A549 (cell line): Measurements from ENCODE around the gene XAB2. TPM values are rescaled to one million over a fixed set of nuclear protein-coding genes. Genes with fewer than 3 reads are reported as not detected.

Experiments used
- ATAC-seq, 2 experiments: fragments of 200-7000 bp in 1 of 2; fragments of >200 bp in 1 of 2; cut with Nextera tagmentation in 1 of 2; cut with Tn5 transposase in 1 of 2; 3 replicates each; pipeline versions ENCODE4 v1.8.0 to v1.9.1; 2018 to 2020; ENCODE audit warnings: mild to moderate bottlenecking in 1 of 2, moderate library complexity in 1 of 2
- CTCF ChIA-PET: fragments of 300-600 bp; sonication (Branson Sonifier 250); formaldehyde crosslinking; extraction: SDS; loops from one replicate; lab custom pipeline; 2021; ENCODE audit warnings: antibody characterized with exemption, inconsistent platforms; lab: Yijun Ruan, JAX
- POLR2A ChIA-PET: fragments of 350-600 bp; formaldehyde crosslinking; extraction: SDS; loops from one replicate; lab custom pipeline; 2021; ENCODE audit warnings: antibody characterized with exemption, inconsistent platforms; lab: Yijun Ruan, JAX
- DNase-seq, 2 experiments: peaks; one replicate each; pipeline versions ENCODE4 v3.0.0 to v3.0.0-alpha.2; 2011 to 2016; ENCODE audit warnings: low read depth in 1 of 2, low spot score in 1 of 2
- FAIRE-seq: peaks from 2 replicates; lab custom pipeline; 2011; peaks lifted over from hg19 to GRCh38; lab: Jason Lieb, UNC
- H3K27ac ChIP-seq, 2 experiments: fragments of >200 bp; sonication (Bioruptor Twin); formaldehyde crosslinking; 3 replicates each; pipeline ENCODE4 v1.5.1; 2016 to 2017
- H3K4me1 ChIP-seq: fragments of >200 bp; sonication (Bioruptor Twin); formaldehyde crosslinking; 3 replicates; pipeline ENCODE4 v1.6.1; 2016
- H3K4me2 ChIP-seq: fragments of >200 bp; sonication (Bioruptor Twin); formaldehyde crosslinking; 3 replicates; pipeline ENCODE4 v1.6.1; 2016
- H3K4me3 ChIP-seq: fragments of >200 bp; sonication (Bioruptor Twin); formaldehyde crosslinking; 3 replicates; pipeline ENCODE4 v1.5.1; 2016
- H3K9me3 ChIP-seq: fragments of >200 bp; sonication (Bioruptor Twin); formaldehyde crosslinking; 3 replicates; pipeline ENCODE4 v1.6.1; 2016
- ATOH8 ChIP-seq: fragments of 250-450 bp; sonication (Bioruptor Pico); IDR thresholded peaks from 2 replicates; pipeline ENCODE4 v1.5.0; 2020; ENCODE audit warnings: low read depth, mild to moderate bottlenecking, moderate library complexity
- BCL3 ChIP-seq: fragments of >200 bp; sonication (Bioruptor Twin); formaldehyde crosslinking; IDR thresholded peaks from 3 replicates; pipeline ENCODE4 v1.6.1; 2016
- BHLHE40 ChIP-seq: IDR thresholded peaks from 2 replicates; pipeline ENCODE4 v1.6.1; 2012; ENCODE audit warnings: low read depth, low read length, inconsistent platforms
- CHD4 ChIP-seq: fragments of 200-600 bp; sonication (generic); IDR thresholded peaks from 2 replicates; pipeline ENCODE4 v1.6.1; 2016; ENCODE audit warnings: antibody characterized with exemption, mild to moderate bottlenecking, borderline replicate concordance
- CTCF ChIP-seq: fragments of >200 bp; sonication (Bioruptor Twin); formaldehyde crosslinking; IDR thresholded peaks from 3 replicates; pipeline ENCODE4 v1.5.1; 2016
- ELK1 ChIP-seq: fragments of 150-350 bp; IDR thresholded peaks from 2 replicates; pipeline ENCODE4 v1.6.1; 2014; ENCODE audit warnings: low read depth, mild to moderate bottlenecking, low read length
- EP300 ChIP-seq, 2 experiments: fragments of >200 bp; sonication (Bioruptor Twin); formaldehyde crosslinking; IDR thresholded peaks; 2 replicates in 1 of 2; 3 replicates in 1 of 2; pipeline ENCODE4 v1.6.1; 2016 to 2017
- ESRRA ChIP-seq: fragments of 150-350 bp; IDR thresholded peaks from 2 replicates; pipeline ENCODE4 v1.6.1; 2014; ENCODE audit warnings: mild to moderate bottlenecking, low read length, borderline replicate concordance
- FOXS1 ChIP-seq: fragments of 250-450 bp; sonication (Bioruptor Pico); IDR thresholded peaks from 2 replicates; pipeline ENCODE4 v1.5.0; 2020; ENCODE audit warnings: mild to moderate bottlenecking, moderate library complexity
- HOXA7 ChIP-seq: fragments of 250-450 bp; sonication (Bioruptor Pico); IDR thresholded peaks from 2 replicates; pipeline ENCODE4 v1.5.0; 2020; ENCODE audit warnings: mild to moderate bottlenecking, moderate library complexity
- MAFK ChIP-seq: fragments of 450-650 bp; IDR thresholded peaks from 2 replicates; pipeline ENCODE4 v1.6.1; 2014; ENCODE audit not compliant: partially characterized antibody
- MYC ChIP-seq: IDR thresholded peaks from 2 replicates; pipeline ENCODE4 v1.6.1; 2012; ENCODE audit warnings: mild to moderate bottlenecking, inconsistent platforms, low read length, improper control_type of control experiment, borderline replicate concordance
- NPAS2 ChIP-seq: fragments of 250-450 bp; sonication (Bioruptor Pico); IDR thresholded peaks from 2 replicates; pipeline ENCODE4 v1.8.0; 2022; ENCODE audit warnings: mild to moderate bottlenecking, moderate library complexity, borderline replicate concordance
- PHF8 ChIP-seq: fragments of 200-600 bp; sonication (generic); IDR thresholded peaks from 2 replicates; pipeline ENCODE4 v1.6.1; 2016; ENCODE audit warnings: low read depth, mild to moderate bottlenecking, antibody characterized with exemption, moderate library complexity, borderline replicate concordance
- POLR2A ChIP-seq: IDR thresholded peaks from 2 replicates; pipeline ENCODE4 v1.6.1; 2012; ENCODE audit warnings: mild to moderate bottlenecking, low read length
- RFX5 ChIP-seq: fragments of 450-650 bp; IDR thresholded peaks from 2 replicates; pipeline ENCODE4 v1.7.1; 2014; ENCODE audit warnings: antibody characterized with exemption, mild to moderate bottlenecking, moderate library complexity
- ZC3H11A ChIP-seq: fragments of 450-650 bp; IDR thresholded peaks from 2 replicates; pipeline ENCODE4 v1.6.1; 2014; ENCODE audit warnings: antibody characterized with exemption, mild to moderate bottlenecking
- ZFP36 ChIP-seq: fragments of 450-650 bp; IDR thresholded peaks from 2 replicates; pipeline ENCODE4 v1.6.1; 2014; ENCODE audit warnings: borderline replicate concordance; ENCODE audit not compliant: partially characterized antibody
- ZSCAN20 ChIP-seq: fragments of 250-450 bp; sonication (Bioruptor Pico); IDR thresholded peaks from 2 replicates; pipeline ENCODE4 v1.8.0; 2022; ENCODE audit warnings: mild to moderate bottlenecking, moderate library complexity
- WGBS: methylation state at CpG from one replicate; pipeline ENCODE4 v1.1.6; 2017; ENCODE audit errors: missing lambda C conversion rate; 5-methylcytosine and 5-hydroxymethylcytosine counted together
- polyA plus RNA-seq, 4 experiments: library from polyadenylated mRNA; depleted of rRNA in 3 of 4; stranded (reverse); fragments of >200 nt; fragmentation: RNase III in 1 of 4; extraction: RNeasy Plus Mini Kit Qiagen cat#74134 plus additional on column Dnase treatment in 1 of 4; gene quantifications; 2 replicates in 3 of 4; 3 replicates in 1 of 4; pipeline ENCODE4 v1.2.3, GENCODE V29; 2011 to 2017
- TF ChIP-seq, protein P1 (sequence below): IDR thresholded peaks from 2 replicates; pipeline ENCODE4 v1.6.1; 2012
- TF ChIP-seq, protein P2 (sequence below): fragments of 250-450 bp; sonication (Bioruptor Pico); IDR thresholded peaks from 2 replicates; pipeline ENCODE4 v1.5.0; 2021; ENCODE audit warnings: mild to moderate bottlenecking, moderate library complexity, borderline replicate concordance
- TF ChIP-seq, protein P3 (sequence below): fragments of 450-650 bp; IDR thresholded peaks from 2 replicates; pipeline ENCODE4 v1.6.1; 2014; ENCODE audit warnings: antibody characterized with exemption

Gene XAB2
- polyA plus RNA-seq, 2 of the 4 experiments (the other 2 are of a cell fraction): 15.0 to 21.2 TPM

DNA sequence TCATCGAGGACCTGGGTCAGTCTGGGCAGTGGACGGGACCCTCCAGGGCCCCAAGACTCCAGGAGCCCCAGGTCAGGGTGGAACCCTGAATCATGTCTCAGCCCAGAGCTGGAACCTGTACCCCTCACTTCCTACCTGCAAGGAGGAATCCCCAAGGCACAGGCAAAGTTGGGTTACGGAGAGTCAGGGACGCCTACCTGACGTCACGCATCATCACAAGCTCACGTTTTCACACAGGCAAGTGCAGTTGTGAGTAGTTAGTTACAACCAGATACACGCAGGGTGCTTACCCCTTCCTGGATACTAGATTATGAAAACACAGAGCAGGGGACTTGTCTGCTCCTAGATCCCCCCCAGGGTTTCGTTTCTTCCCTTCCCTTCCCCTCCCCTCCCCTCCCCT, 41.4 kb upstream of the XAB2 start:
- DNase-seq (no peak), FAIRE-seq (no peak), ATAC-seq (no peak)
- ChIA-PET POLR2A (no interaction called here), CTCF (interaction anchor here (5.7 kb wide), 1 partner anchor 10 kb away, joined by 34 read pairs; the partner anchor contains the start of gene TRAPPC5)
- H3K4me1 ChIP-seq: no peaks in the 10 kb centered on the region
- TF ChIP-seq EP300 (IDR thresholded peaks at IDR 0.05) (no peak), HOXA7 (CRISPR knock-in tag) (no peak), MYC (no peak), ESRRA (no peak), ELK1 (no peak), ZC3H11A (no peak)
- TF ChIP-seq, protein P1, sequence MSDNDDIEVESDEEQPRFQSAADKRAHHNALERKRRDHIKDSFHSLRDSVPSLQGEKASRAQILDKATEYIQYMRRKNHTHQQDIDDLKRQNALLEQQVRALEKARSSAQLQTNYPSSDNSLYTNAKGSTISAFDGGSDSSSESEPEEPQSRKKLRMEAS: no peak
- peaks cover 5% of the 10 kb centered on the region; the same call in 1 of the 3 replicates for H3K9me3 ChIP-seq
- H3K4me3 ChIP-seq: no peak overlapping the region; the same call in 2 of the 3 replicates
- WGBS: 29% methylated on average over 6 of the region's 9 CpGs
- H3K4me2 ChIP-seq: peak overlapping the region; percentile 63
- no peak overlapping the region for H3K27ac ChIP-seq

GRCh38 chr19:7670150-7670783, 40.9 kb upstream of the XAB2 start:
- TF ChIP-seq HOXA7 (CRISPR knock-in tag) (no peak), BCL3 (no peak), BHLHE40 (no peak), ZFP36 (no peak), CHD4 (no peak), ZSCAN20 (CRISPR knock-in tag) (no peak), RFX5 (no peak), PHF8 (no peak), MAFK (no peak), FOXS1 (CRISPR knock-in tag) (no peak), NPAS2 (CRISPR knock-in tag) (no peak), ATOH8 (CRISPR knock-in tag) (no peak), POLR2A (no peak), ESRRA (no peak), CTCF (no peak)
- TF ChIP-seq, protein P2, sequence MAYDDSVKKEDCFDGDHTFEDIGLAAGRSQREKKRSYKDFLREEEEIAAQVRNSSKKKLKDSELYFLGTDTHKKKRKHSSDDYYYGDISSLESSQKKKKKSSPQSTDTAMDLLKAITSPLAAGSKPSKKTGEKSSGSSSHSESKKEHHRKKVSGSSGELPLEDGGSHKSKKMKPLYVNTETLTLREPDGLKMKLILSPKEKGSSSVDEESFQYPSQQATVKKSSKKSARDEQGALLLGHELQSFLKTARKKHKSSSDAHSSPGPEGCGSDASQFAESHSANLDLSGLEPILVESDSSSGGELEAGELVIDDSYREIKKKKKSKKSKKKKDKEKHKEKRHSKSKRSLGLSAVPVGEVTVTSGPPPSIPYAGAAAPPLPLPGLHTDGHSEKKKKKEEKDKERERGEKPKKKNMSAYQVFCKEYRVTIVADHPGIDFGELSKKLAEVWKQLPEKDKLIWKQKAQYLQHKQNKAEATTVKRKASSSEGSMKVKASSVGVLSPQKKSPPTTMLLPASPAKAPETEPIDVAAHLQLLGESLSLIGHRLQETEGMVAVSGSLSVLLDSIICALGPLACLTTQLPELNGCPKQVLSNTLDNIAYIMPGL (CRISPR knock-in tag): no peak
- TF ChIP-seq, protein P3, sequence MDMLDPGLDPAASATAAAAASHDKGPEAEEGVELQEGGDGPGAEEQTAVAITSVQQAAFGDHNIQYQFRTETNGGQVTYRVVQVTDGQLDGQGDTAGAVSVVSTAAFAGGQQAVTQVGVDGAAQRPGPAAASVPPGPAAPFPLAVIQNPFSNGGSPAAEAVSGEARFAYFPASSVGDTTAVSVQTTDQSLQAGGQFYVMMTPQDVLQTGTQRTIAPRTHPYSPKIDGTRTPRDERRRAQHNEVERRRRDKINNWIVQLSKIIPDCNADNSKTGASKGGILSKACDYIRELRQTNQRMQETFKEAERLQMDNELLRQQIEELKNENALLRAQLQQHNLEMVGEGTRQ: no peak
- TF ChIP-seq, all 56 proteins: peak for 0
- FAIRE-seq (no peak), DNase-seq (no peak), ATAC-seq (peak; percentile 10 to 32; a peak in 2 of 6 replicates)
- Histone ChIP-seq H3K9me3 (peaks cover 5% of the 10 kb centered on the region; the same call in 1 of the 3 replicates), H3K4me2 (peak overlapping the region; percentile 63), H3K4me3 (peak overlapping the region; percentile 27; the same call in 2 of the 3 replicates), H3K27ac (no peak overlapping the region), H3K4me1 (no peaks in the 10 kb centered on the region)
- ChIA-PET POLR2A (no interaction called here), CTCF (interaction anchor here (1.1 to 5.7 kb wide), 4 partner anchors 10 to 130 kb away, joined by 3 to 34 read pairs (median 4); partner anchors contain the start of gene TRAPPC5)
- 16% methylated on average over 20 of the region's 43 CpGs for WGBS
